ENCODE data around the gene NTM. TPM values are rescaled to one million over a fixed set of nuclear protein-coding genes. Genes with fewer than 3 reads are reported as not detected.

NTM gene
- total RNA-seq, 2 donors from 2014 or later, result 19.1 to 44.7 TPM

- Histone ChIP-seq H3K36me3 (no peaks in the 10 kb centered on the region), H3K27me3 (no peaks in the 10 kb centered on the region), H3K4me1 (no peaks in the 10 kb centered on the region), H3K4me3 (no peak overlapping the region), H3K27ac (no peak overlapping the region), H3K9me3 (no peaks in the 10 kb centered on the region)
- DNase-seq (ENCODE audit: low spot score), result no peak
- TF ChIP-seq CTCF (IDR thresholded peaks at IDR 0.05), result no peak
Observed at GRCh38 chr11:131717616-131718015, 347.2 kb downstream of the NTM start.

- Histone ChIP-seq H3K4me3 (no peak overlapping the region), H3K27ac (no peak overlapping the region), H3K27me3 (no peaks in the 10 kb centered on the region), H3K36me3 (no peaks in the 10 kb centered on the region), H3K9me3 (no peaks in the 10 kb centered on the region), H3K4me1 (no peaks in the 10 kb centered on the region)
- TF ChIP-seq CTCF (IDR thresholded peaks at IDR 0.05), result no peak
- DNase-seq (ENCODE audit: low spot score), result no peak
Observed at GRCh38 chr11:131723088-131723487, 352.7 kb downstream of the NTM start.

GRCh38 chr11:131724436-131724975 lies 354.1 kb downstream of the NTM start:
- no peaks in the 10 kb centered on the region for H3K27me3 ChIP-seq
- no peak overlapping the region for H3K4me3 ChIP-seq
- H3K9me3 ChIP-seq, result no peaks in the 10 kb centered on the region
- H3K36me3 ChIP-seq, result no peaks in the 10 kb centered on the region
- no peak overlapping the region for H3K27ac ChIP-seq
- DNase-seq (ENCODE audit: low spot score), result no peak
- no peak for TF ChIP-seq CTCF (IDR thresholded peaks at IDR 0.05)
- no peaks in the 10 kb centered on the region for H3K4me1 ChIP-seq

- H3K27me3 ChIP-seq, result no peaks in the 10 kb centered on the region
- no peaks in the 10 kb centered on the region for H3K36me3 ChIP-seq
Observed at GRCh38 chr11:131734871-131735270, 364.5 kb downstream of the NTM start.

GRCh38 chr11:131737357-131737756 lies 366.9 kb downstream of the NTM start:
- H3K27ac ChIP-seq, result no peak overlapping the region
- no peak for TF ChIP-seq CTCF (IDR thresholded peaks at IDR 0.05)
- H3K4me3 ChIP-seq, result no peak overlapping the region
- H3K36me3 ChIP-seq, result no peaks in the 10 kb centered on the region
- no peaks in the 10 kb centered on the region for H3K27me3 ChIP-seq
- no peaks in the 10 kb centered on the region for H3K4me1 ChIP-seq
- H3K9me3 ChIP-seq, result no peaks in the 10 kb centered on the region
- no peak for DNase-seq (ENCODE audit: low spot score)

More at GRCh38 chr11:131734871-131735270, 364.5 kb downstream of the NTM start:
- DNase-seq (ENCODE audit: low spot score), result no peak
- no peak for TF ChIP-seq CTCF (IDR thresholded peaks at IDR 0.05)
- H3K4me3 ChIP-seq, result no peak overlapping the region
- H3K9me3 ChIP-seq, result no peaks in the 10 kb centered on the region
- H3K4me1 ChIP-seq, result no peaks in the 10 kb centered on the region
- no peak overlapping the region for H3K27ac ChIP-seq

GRCh38 chr11:131739243-131739882 lies 368.9 kb downstream of the NTM start:
- no peak overlapping the region for H3K4me3 ChIP-seq
- H3K36me3 ChIP-seq, result no peaks in the 10 kb centered on the region
- H3K9me3 ChIP-seq, result no peaks in the 10 kb centered on the region
- no peak for TF ChIP-seq CTCF (IDR thresholded peaks at IDR 0.05)
- H3K4me1 ChIP-seq, result no peaks in the 10 kb centered on the region
- H3K27me3 ChIP-seq, result no peaks in the 10 kb centered on the region
- no peak for DNase-seq (ENCODE audit: low spot score)
- no peak overlapping the region for H3K27ac ChIP-seq
